Spleen (tissue), 11 donors: ENCODE results near the gene IQGAP2. TPM values are rescaled to one million over a fixed set of nuclear protein-coding genes. Genes with fewer than 3 reads are reported as not detected.

Experiments
- DNase-seq: peaks from one replicate; pipeline ENCODE4 v3.0.0-alpha.2; 2020
- H3K27ac ChIP-seq, 8 donors: fragments of 200-600 bp; sonication (generic) in 7 of 8; 1 replicate in 4 of 8; 2 replicates in 4 of 8; pipeline versions ENCODE4 v1.5.0 to v1.8.0; 2016 to 2021; ENCODE audit warnings: inconsistent platforms in 4 of 8, mild to moderate bottlenecking in 4 of 8, moderate library complexity in 1 of 8
- H3K27me3 ChIP-seq, 7 donors: fragments of 200-600 bp; sonication (generic) in 6 of 7; replicated peaks in 1 of 7; 1 replicate in 4 of 7; 2 replicates in 3 of 7; pipeline versions ENCODE4 v1.5.0 to v1.8.0; 2016 to 2021; ENCODE audit warnings: inconsistent platforms in 3 of 7, mild to moderate bottlenecking in 1 of 7
- H3K36me3 ChIP-seq, 6 donors: fragments of 200-600 bp; sonication (generic) in 5 of 6; 1 replicate in 4 of 6; 2 replicates in 2 of 6; pipeline versions ENCODE4 v1.5.0 to v1.8.0; 2016 to 2021; ENCODE audit warnings: inconsistent platforms in 2 of 6
- H3K4me1 ChIP-seq, 6 donors: fragments of 200-600 bp; sonication (generic) in 5 of 6; 1 replicate in 3 of 6; 2 replicates in 3 of 6; pipeline versions ENCODE4 v1.5.0 to v1.8.0; 2016 to 2021; ENCODE audit warnings: inconsistent platforms in 3 of 6
- H3K4me3 ChIP-seq, 8 donors: fragments of 200-600 bp; sonication (generic) in 7 of 8; 1 replicate in 4 of 8; 2 replicates in 4 of 8; pipeline versions ENCODE4 v1.5.0 to v1.8.0; 2016 to 2021; ENCODE audit warnings: inconsistent platforms in 4 of 8, mild to moderate bottlenecking in 4 of 8, moderate library complexity in 2 of 8
- H3K9me3 ChIP-seq, 8 donors: fragments of 200-600 bp; sonication (generic) in 7 of 8; 1 replicate in 4 of 8; 2 replicates in 4 of 8; pipeline versions ENCODE4 v1.5.0 to v1.8.0; 2016 to 2021; ENCODE audit warnings: inconsistent platforms in 4 of 8
- CTCF ChIP-seq, 11 experiments: fragments of 200-600 bp in 7 of 11; fragments of 450-650 bp in 4 of 11; sonication (generic) in 4 of 11; IDR thresholded peaks in 8 of 11; conservative IDR thresholded peaks in 3 of 11; 1 replicate in 7 of 11; 2 replicates in 4 of 11; pipeline versions ENCODE4 v1.4.0 to v1.8.0; 2016 to 2021; ENCODE audit warnings: antibody characterized with exemption in 11 of 11, inconsistent platforms in 4 of 11, mild to moderate bottlenecking in 1 of 11
- POLR2A ChIP-seq, 3 donors: fragments of 450-650 bp; IDR thresholded peaks; one replicate each; pipeline ENCODE4 v1.5.1; 2017; ENCODE audit warnings: antibody characterized with exemption in 3 of 3, mild to moderate bottlenecking in 1 of 3
- POLR2AphosphoS5 ChIP-seq, 3 donors: sonication (generic); formaldehyde crosslinking; IDR thresholded peaks; one replicate each; pipeline ENCODE4 v1.5.1; 2017; ENCODE audit warnings: antibody characterized with exemption in 3 of 3
- WGBS, 5 donors: extraction: QIAGEN DNeasy Blood & Tissue Kit in 3 of 5; methylation state at CpG; one replicate each; pipeline versions ENCODE4 v1.1.5 to v1.1.7; 2013 to 2018; 5-methylcytosine and 5-hydroxymethylcytosine counted together
- intact Hi-C: fragments of 100-400 bp; cut with DNase I; formaldehyde crosslinking; loops from one replicate; pipeline ENCODE4 v1.15.0; 2023; ENCODE audit warnings: low total_unique reads
- polyA plus RNA-seq, 3 donors: library from polyadenylated mRNA; stranded (reverse); fragments of 200-250 nt; gene quantifications; one replicate each; pipeline ENCODE4 v1.2.1, GENCODE V29; 2013
- total RNA-seq, 7 donors: library from RNA; depleted of rRNA in 3 of 7; stranded (reverse); fragments of >200 nt in 3 of 7; fragmentation: NEBNext Ultra II Directional in 4 of 7; extraction: Animal tissue kit (Norgen Biotek cat#: 25700) in 4 of 7; gene quantifications; one replicate each; pipeline versions ENCODE4 v1.1.0 to v1.2.1, GENCODE V29; 2016 to 2021
- donor health status: healthy with polysubstance abuse.
- donor health status: DM: no; HTN: no; CAD: no; lungs with moderate emphysema.
- donor health status: DM: no; HTN: no; CAD: no.
- donor health status: Bipolar disorder and iron deficiency.
- donor health status: healthy.
- donor health status: DM: no; HTN: no; CAD: no.
- donor health status: DM: yes; HTN: yes; CAD: no.

The IQGAP2 gene
- total and polyA plus RNA-seq, 10 donors, result 9.3 to 83.6 (median 52.8) TPM

GRCh38 chr5:76443066-76443800, 40.1 kb downstream of the IQGAP2 start:
- H3K27ac ChIP-seq, result no peak overlapping the region

GRCh38 chr5:76445063-76445462, 42.0 kb downstream of the IQGAP2 start:
- no peak for TF ChIP-seq CTCF (IDR thresholded peaks at IDR 0.05 in 8 of 11, conservative IDR thresholded peaks at IDR 0.05 in 3 of 11)
- TF ChIP-seq POLR2AphosphoS5 (IDR thresholded peaks at IDR 0.05), result no peak
- TF ChIP-seq POLR2A (IDR thresholded peaks at IDR 0.05), result no peak
- H3K36me3 ChIP-seq, result peaks cover 0 to 21% (median 0%) of the 10 kb centered on the region in 6 donors
- intact Hi-C loops, result no loop called here
- H3K27me3 ChIP-seq, result no peaks in the 10 kb centered on the region
- H3K4me3 ChIP-seq, result no peak overlapping the region
- no peak for DNase-seq
- H3K27ac ChIP-seq, result no peak overlapping the region
- peaks cover 0 to 5% (median 2%) of the 10 kb centered on the region in 8 donors for H3K9me3 ChIP-seq
- 78 to 93% (median 86%) methylated on average over 4 of the region's 4 CpGs for WGBS, 5 donors
- H3K4me1 ChIP-seq, result peaks cover 0 to 9% (median 2%) of the 10 kb centered on the region in 6 donors

More at GRCh38 chr5:76443066-76443800, 40.1 kb downstream of the IQGAP2 start:
- Histone ChIP-seq H3K4me3 (no peak overlapping the region), H3K9me3 (peaks cover 0 to 13% (median 5%) of the 10 kb centered on the region in 8 donors), H3K36me3 (peaks cover 0 to 14% (median 0%) of the 10 kb centered on the region in 6 donors), H3K4me1 (no peaks in the 10 kb centered on the region), H3K27me3 (no peaks in the 10 kb centered on the region)
- no peak for DNase-seq
- TF ChIP-seq POLR2AphosphoS5 (IDR thresholded peaks at IDR 0.05) (no peak), POLR2A (IDR thresholded peaks at IDR 0.05) (no peak), CTCF (IDR thresholded peaks at IDR 0.05 in 8 of 11, conservative IDR thresholded peaks at IDR 0.05 in 3 of 11) (no peak)
- WGBS, 5 donors, result 65 to 87% (median 79%) methylated on average over 4 of the region's 4 CpGs
- intact Hi-C loops, result no loop called here

- 64 to 73% (median 68%) methylated on average over 5 of the region's 5 CpGs for WGBS, 5 donors
Measured at GRCh38 chr5:76445830-76446229, 42.7 kb downstream of the IQGAP2 start.

More at GRCh38 chr5:76445830-76446229, 42.7 kb downstream of the IQGAP2 start:
- no peak for TF ChIP-seq CTCF (IDR thresholded peaks at IDR 0.05 in 8 of 11, conservative IDR thresholded peaks at IDR 0.05 in 3 of 11)
- TF ChIP-seq POLR2AphosphoS5 (IDR thresholded peaks at IDR 0.05), result no peak
- no peak for TF ChIP-seq POLR2A (IDR thresholded peaks at IDR 0.05)
- intact Hi-C loops, result no loop called here
- Histone ChIP-seq H3K9me3 (no peaks in the 10 kb centered on the region), H3K36me3 (peaks cover 0 to 21% (median 0%) of the 10 kb centered on the region in 6 donors), H3K27me3 (no peaks in the 10 kb centered on the region), H3K4me3 (no peak overlapping the region), H3K4me1 (peaks cover 0 to 16% (median 5%) of the 10 kb centered on the region in 6 donors), H3K27ac (no peak overlapping the region)
- no peak for DNase-seq
